ENCODE measurements around the gene PPT2.
"Not testable (repeated sequence)": the region's sequence is repeated elsewhere in the genome, so short reads cannot be mapped to it uniquely, and the experiment has no call there.

PPT2 gene

GRCh38 chr6:32127717-32128592, 26.0 kb upstream of the PPT2 start, which contains the start of gene ATF6B:
TSS of gene ATF6B (minus strand) at chr6:32128246. CDS start at chr6:32128207, 39 bp downstream.
- DNase-seq (ENCODE audit: low read depth in 3 of 3): peak; percentile 90 to 99 (median 97)

- no peak for DNase-seq (ENCODE audit: low read depth in 3 of 3)
Measured at GRCh38 chr6:32128751-32129296, 25.1 kb upstream of the PPT2 start.

- no peak for DNase-seq (ENCODE audit: low read depth in 3 of 3)
Measured at GRCh38 chr6:32129297-32130088, 24.4 kb upstream of the PPT2 start.

- no peak for DNase-seq (ENCODE audit: low read depth in 3 of 3)
Measured at GRCh38 chr6:32131439-32131948, 22.4 kb upstream of the PPT2 start.

DNA sequence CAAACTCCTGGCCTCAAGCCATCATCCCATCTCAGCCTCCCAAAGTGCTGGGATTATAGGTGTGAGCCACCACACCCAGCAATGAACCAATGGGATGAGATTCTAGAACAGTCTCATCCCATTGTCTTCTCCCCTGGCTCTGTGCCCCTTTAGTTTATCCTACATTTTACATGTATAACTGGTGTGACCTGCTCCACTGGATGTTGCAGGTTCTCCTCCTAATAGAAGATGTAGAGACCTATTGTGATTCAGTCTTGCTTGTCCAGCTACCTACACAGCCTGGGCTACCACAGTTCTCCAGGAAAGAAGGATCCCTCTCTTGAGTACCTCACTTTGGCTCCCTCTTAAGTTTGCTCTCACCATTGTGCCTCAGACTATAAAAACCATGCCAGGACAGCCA, 21.8 kb upstream of the PPT2 start:
- no peak for DNase-seq (ENCODE audit: low read depth in 3 of 3)

DNA sequence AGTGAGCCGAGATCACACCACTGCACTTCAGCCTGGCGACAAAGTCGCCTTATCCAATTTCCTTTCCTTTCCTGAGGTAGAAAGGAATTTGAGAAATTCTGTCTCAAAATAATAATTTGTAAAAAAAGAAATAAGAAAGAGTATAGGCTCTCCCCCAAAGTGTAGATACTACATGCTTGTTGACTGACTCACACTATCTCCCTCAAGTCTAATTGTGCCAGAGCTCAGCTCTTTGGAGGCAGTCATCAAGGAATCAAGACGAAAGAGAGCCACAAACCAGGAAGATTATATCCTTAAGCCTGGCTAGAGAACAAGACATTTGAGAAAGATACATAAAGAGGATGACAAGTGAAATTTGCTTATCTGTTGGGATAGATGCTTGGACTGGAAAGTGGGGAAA, 20.2 kb upstream of the PPT2 start:
- no peak for DNase-seq (ENCODE audit: low read depth in 3 of 3)

GRCh38 chr6:32137454-32137853, 16.5 kb upstream of the PPT2 start:
- no peak for DNase-seq (ENCODE audit: low read depth in 3 of 3)

DNA sequence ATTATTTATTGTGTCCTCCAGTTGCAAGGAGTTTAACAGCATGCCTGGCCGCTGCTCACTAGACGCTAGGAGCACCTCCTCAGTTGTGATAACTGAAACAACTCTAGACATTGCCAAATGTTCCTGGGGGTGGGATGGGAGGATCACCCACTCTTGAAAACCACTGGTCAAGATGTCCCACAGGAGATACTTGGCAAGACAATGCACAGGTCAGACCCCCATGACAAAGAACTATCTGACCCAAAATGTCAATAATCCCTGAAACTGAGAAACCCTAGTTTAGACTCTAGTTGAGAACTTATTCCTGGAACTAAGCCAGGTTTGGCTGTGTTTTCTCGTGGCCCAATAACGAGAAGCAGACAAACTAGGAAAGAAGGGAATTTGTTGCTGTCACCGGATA, 14.4 kb upstream of the PPT2 start:
- no peak for DNase-seq (ENCODE audit: low read depth in 3 of 3)

GRCh38 chr6:32140420-32141046, 13.4 kb upstream of the PPT2 start:
- DNase-seq (ENCODE audit: low read depth in 3 of 3): no peak

- DNase-seq (ENCODE audit: low read depth in 3 of 3): not testable (repeated sequence)
Measured at GRCh38 chr6:32144238-32144637, 9.7 kb upstream of the PPT2 start.

- DNase-seq (ENCODE audit: low read depth in 3 of 3): no peak
Measured at GRCh38 chr6:32146287-32146686, 7.7 kb upstream of the PPT2 start.

DNA sequence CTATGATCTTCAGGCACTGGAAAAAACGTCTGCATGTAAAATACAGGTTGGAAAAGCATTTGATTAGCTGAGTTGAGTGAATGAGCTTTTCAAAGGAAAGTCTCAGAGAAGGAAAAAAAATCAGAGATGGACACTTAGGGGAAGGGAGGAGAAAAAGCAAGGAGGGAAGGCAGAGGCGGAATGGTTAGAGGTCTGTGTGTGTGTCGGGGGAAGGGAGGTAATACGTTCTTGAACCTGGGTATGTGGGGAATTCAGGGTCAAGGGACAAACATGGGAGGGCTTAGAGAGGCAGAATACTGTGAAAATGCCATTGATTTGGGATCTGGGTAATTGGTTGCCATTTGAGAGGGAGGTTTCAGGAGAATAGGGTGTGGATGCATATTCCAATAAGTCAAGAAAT, 7.3 kb upstream of the PPT2 start:
- no peak for DNase-seq (ENCODE audit: low read depth in 3 of 3)

DNA sequence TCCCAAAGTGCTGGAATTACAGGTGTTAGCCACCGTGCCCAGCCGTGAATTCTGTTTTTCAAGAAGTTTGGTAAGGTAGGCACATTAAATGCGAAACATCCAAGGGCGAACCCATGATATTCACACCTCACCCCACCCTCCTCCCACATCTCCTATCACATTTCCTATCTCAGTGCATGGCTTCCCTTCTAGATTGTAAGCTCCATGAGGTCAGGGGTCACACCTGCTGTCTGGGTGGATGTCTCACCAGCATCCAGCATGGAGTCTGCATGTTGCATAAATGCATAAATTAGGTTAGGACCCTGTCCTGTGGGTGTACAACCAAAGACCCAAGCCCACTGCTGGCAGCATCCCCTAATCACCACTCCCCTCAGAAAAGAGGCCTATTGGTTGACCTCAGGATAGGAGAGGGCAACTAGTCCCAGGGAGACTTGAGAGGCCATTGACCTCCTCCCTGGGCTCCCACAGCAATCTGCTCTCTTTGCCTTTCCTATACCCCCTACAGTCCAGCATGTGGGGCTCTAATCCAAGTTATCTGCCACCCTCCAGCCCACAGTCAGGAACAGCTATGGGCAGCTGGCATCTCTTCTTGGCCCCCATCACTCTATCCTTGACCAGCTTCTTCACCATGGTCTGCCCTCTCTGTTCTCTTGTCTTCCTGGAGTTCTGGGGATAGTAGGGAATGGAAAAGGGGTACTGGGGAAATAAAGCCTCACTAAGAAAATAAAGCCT, 6.4 kb upstream of the PPT2 start:
- no peak for DNase-seq (ENCODE audit: low read depth in 3 of 3)

- DNase-seq (ENCODE audit: low read depth in 3 of 3): peak; percentile 49 to 65 (median 51)
Measured at GRCh38 chr6:32148289-32149091, 5.5 kb upstream of the PPT2 start.

- no peak for DNase-seq (ENCODE audit: low read depth in 3 of 3)
Measured at GRCh38 chr6:32149092-32149755, 4.7 kb upstream of the PPT2 start.

DNA sequence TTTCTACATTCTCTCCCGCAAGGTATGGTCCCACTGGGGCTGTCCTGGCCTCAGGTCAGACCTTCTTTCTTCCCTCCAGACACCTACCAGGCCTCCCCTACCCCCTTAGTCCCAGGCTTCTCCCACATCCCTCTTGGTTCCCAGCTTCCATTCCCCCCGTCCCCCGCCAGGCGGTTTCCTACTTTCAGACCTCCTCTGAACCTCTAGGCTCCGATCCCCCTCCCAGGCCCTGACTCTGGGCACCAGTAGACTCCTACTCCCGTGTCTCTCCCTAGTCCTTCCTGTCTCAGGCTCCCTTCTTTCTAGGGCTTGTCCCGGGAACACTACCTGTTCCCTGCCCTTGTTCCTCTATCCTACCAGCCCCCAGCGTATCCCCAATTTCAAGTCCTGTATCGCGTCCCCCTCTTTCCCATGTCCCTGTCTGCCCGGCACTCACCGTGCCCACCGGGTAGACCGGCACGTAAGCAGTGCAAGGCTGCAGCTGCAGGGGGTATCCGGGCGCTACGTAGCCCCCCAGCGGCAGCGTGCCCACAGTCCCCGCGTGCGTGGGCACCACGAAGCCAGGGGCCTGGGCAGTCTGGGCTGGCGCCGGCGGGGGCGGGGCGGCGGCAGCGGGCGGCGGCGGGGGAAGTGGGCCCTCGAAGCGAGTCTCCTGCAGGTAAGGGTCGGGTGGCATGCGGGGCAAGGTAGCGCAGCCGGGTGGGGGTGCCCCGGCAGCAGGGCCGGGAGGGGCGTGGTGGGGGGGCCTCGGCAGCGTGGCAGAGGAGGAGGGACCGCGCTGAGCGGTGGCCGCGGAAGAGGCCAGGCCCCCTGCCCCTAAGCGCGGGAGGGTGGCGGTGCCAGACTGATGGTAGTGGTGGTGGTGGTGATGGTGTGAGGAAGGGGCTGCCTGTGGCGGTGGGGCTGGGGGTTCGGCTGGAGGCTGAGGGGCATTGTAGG, 3.7 kb upstream of the PPT2 start:
- DNase-seq (ENCODE audit: low read depth in 3 of 3): no peak

DNA sequence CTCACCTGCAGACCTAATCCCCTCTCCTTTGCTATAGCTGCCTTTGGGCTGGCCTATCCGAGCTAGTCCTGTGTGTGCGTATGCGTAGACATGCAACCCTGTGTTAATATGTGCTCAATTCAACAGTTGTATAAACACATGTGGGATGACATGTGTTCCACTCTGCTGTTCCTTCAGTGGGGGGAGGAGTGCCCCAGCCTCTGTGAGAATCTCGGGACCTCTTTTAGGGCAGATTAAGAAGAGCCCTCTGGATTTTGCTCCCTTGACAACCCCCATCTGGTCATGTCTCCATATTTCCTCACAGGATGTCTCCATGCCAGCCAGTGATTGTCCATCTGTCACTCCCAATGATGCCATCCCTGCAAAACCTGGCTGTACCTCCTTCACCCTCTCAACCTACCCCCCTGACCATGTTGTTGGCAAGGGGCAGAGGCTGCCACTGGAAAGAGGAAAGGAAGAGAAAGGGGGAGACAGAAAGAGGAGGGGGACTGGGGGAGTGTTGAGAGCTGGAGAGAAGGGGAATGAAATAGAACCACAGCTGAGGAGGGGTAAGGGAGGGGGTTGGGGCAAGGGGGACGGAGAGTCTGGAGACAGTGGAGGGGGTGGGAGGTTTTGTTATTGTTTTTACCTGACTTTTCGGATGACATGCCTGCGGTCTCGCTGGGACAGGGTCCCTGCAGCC, 2.6 kb upstream of the PPT2 start:
- no peak for DNase-seq (ENCODE audit: low read depth in 3 of 3)

Measured in stimulated activated CD4-positive, alpha-beta T cell treated with anti-CD3 and anti-CD28 coated beads, TNF-alpha, amount 100 ng/mL, for 24 hours (primary cell).